Stimulated activated CD8-positive, alpha-beta memory T cell treated with anti-CD3 and anti-CD28 coated beads, Interleukin-7, amount 100 ng/mL, for 48 hours (primary cell): Measurements from ENCODE around the gene STAT4.
"Not testable (repeated sequence)": the region's sequence is repeated elsewhere in the genome, so short reads cannot be mapped to it uniquely, and the experiment has no call there.

ENCODE experiments used
- DNase-seq, 2 donors: peaks; one replicate each; pipeline ENCODE4 v3.0.0-alpha.2; 2020; ENCODE audit warnings: low read depth in 1 of 2; ENCODE audit errors: extremely low read depth in 1 of 2

STAT4 gene

GRCh38 chr2:191001032-191001431 lies 149.8 kb downstream of the STAT4 start:
- DNase-seq: no peak

GRCh38 chr2:190999949-191000665 lies 150.7 kb downstream of the STAT4 start:
- DNase-seq: no peak

GRCh38 chr2:190999058-190999457 lies 151.7 kb downstream of the STAT4 start:
- DNase-seq: no peak

- DNase-seq: no peak
Measured at GRCh38 chr2:190997526-190998113, 153.2 kb downstream of the STAT4 start.

- no peak for DNase-seq
Measured at GRCh38 chr2:190996947-190997346, 153.8 kb downstream of the STAT4 start.

- DNase-seq: no peak
Measured at GRCh38 chr2:190996338-190996946, 154.4 kb downstream of the STAT4 start.

- DNase-seq: not testable (repeated sequence)
Measured at GRCh38 chr2:190995315-190995714, 155.5 kb downstream of the STAT4 start.

GRCh38 chr2:190994148-190994547 lies 156.6 kb downstream of the STAT4 start:
- DNase-seq: no peak

GRCh38 chr2:190993292-190993643 lies 157.5 kb downstream of the STAT4 start:
- DNase-seq: no peak

GRCh38 chr2:190990132-190990531 lies 160.7 kb downstream of the STAT4 start:
- no peak for DNase-seq

- DNase-seq: no peak
Measured at GRCh38 chr2:190988910-190989309, 161.9 kb downstream of the STAT4 start.

- no peak for DNase-seq
Measured at GRCh38 chr2:190987938-190988337, 162.9 kb downstream of the STAT4 start.

- no peak for DNase-seq
Measured at GRCh38 chr2:190987116-190987515, 163.7 kb downstream of the STAT4 start.

- no peak for DNase-seq
Measured at GRCh38 chr2:190986221-190986953, 164.4 kb downstream of the STAT4 start.

GRCh38 chr2:190984595-190984994 lies 166.2 kb downstream of the STAT4 start:
- peak in 1 of 2 donors; percentile 15 for DNase-seq

- no peak for DNase-seq
Measured at GRCh38 chr2:190982262-190983034, 168.3 kb downstream of the STAT4 start.

- no peak for DNase-seq
Measured at GRCh38 chr2:190981733-190982132, 169.1 kb downstream of the STAT4 start.

- no peak for DNase-seq
Measured at GRCh38 chr2:190981333-190981732, 169.5 kb downstream of the STAT4 start.

- no peak for DNase-seq
Measured at GRCh38 chr2:190980630-190981209, 170.1 kb downstream of the STAT4 start.

- DNase-seq: no peak
Measured at GRCh38 chr2:190979906-190980629, 170.7 kb downstream of the STAT4 start.
